Body of pancreas (tissue), 4 donors: Measurements from ENCODE around the gene ADCY1. TPM values are rescaled to one million over a fixed set of nuclear protein-coding genes. Genes with fewer than 3 reads are reported as not detected.
A peak's percentile ranks its signal among the peaks of the same experiment; 100 is the strongest.

ENCODE experiments used
- ATAC-seq: fragments of 150-250 bp; one replicate; pipeline ENCODE4 v1.9.1; 2016
- DNase-seq, 4 donors: peaks; one replicate each; pipeline ENCODE4 v3.0.0-alpha.2; 2019
- H3K27ac ChIP-seq, 4 donors: fragments of 200-600 bp; sonication (generic); 1 replicate in 3 of 4; 2 replicates in 1 of 4; pipeline versions ENCODE4 v1.5.1 to v1.6.1; 2016 to 2019; ENCODE audit warnings: mild to moderate bottlenecking in 1 of 4, mixed read lengths in 1 of 4, moderate library complexity in 1 of 4
- H3K27me3 ChIP-seq, 2 donors: fragments of 200-600 bp; sonication (generic); one replicate each; pipeline ENCODE4 v1.6.0; 2016; ENCODE audit warnings: mild to moderate bottlenecking in 1 of 2
- H3K36me3 ChIP-seq, 2 donors: fragments of 200-600 bp; sonication (generic); replicated peaks in 1 of 2; 2 replicates each; pipeline ENCODE4 v1.5.1; 2016; ENCODE audit warnings: low read depth in 2 of 2; ENCODE audit not compliant: insufficient read depth in 1 of 2
- H3K4me1 ChIP-seq: fragments of 200-600 bp; sonication (generic); one replicate; pipeline ENCODE4 v1.6.0; 2016
- H3K4me3 ChIP-seq, 2 donors: fragments of 200-600 bp; sonication (generic); 1 replicate in 1 of 2; 2 replicates in 1 of 2; pipeline ENCODE4 v1.5.1; 2016 to 2019
- H3K9me3 ChIP-seq, 3 donors: fragments of 200-600 bp; sonication (generic); 1 replicate in 2 of 3; 2 replicates in 1 of 3; pipeline ENCODE4 v1.5.1; 2016
- POLR2A ChIP-seq, 3 donors: fragments of 450-650 bp; IDR thresholded peaks; one replicate each; pipeline ENCODE4 v1.6.1; 2016; ENCODE audit warnings: antibody characterized with exemption in 3 of 3, mild to moderate bottlenecking in 2 of 3
- WGBS, 2 donors: methylation state at CpG; one replicate each; pipeline ENCODE4 v1.1.5; 2017; 5-methylcytosine and 5-hydroxymethylcytosine counted together
- intact Hi-C: fragments of 100-400 bp; cut with DNase I; formaldehyde crosslinking; loops from one replicate; pipeline ENCODE4 v1.15.1; 2023
- total RNA-seq, 2 donors: library from RNA; depleted of rRNA; stranded (reverse); fragments of >200 nt; gene quantifications; one replicate each; pipeline ENCODE4 v1.1.0, GENCODE V29; 2016
- TF ChIP-seq, protein P1 (sequence below), 7 experiments: fragments of 450-650 bp in 4 of 7; fragments of 200-600 bp in 3 of 7; sonication (generic) in 3 of 7; IDR thresholded peaks; one replicate each; pipeline ENCODE4 v1.5.1; 2016 to 2019; ENCODE audit warnings: antibody characterized with exemption in 7 of 7

ADCY1 gene
- total RNA-seq, 2 donors from 2014 or later, result 6.2 to 7.6 TPM

DNA sequence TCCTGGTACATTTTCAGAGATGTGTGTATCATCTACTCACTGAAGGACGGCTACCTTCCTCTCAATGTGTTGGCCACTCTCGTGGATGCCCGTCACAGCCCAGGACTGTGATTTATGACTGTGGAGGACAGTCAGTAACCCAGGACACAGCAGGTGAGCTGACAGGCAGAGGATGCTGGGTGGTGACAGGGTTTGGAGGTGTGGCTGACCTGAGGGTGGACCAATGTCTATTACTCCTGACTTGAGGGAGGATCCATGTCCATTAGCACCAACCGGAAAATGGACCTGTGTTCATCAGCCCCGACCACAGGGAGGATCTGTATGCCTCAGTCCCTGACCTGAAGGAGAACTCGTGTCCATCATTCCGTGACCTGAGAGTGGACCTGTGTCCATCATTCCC, 96.1 kb downstream of the ADCY1 start:
- Histone ChIP-seq H3K9me3 (no peaks in the 10 kb centered on the region), H3K27ac (no peak overlapping the region), H3K27me3 (no peaks in the 10 kb centered on the region), H3K36me3 (no peaks in the 10 kb centered on the region), H3K4me3 (no peak overlapping the region), H3K4me1 (no peaks in the 10 kb centered on the region)
- ATAC-seq (no peak), DNase-seq (peak in 1 of 4 donors; percentile 5)
- TF ChIP-seq, protein P1, sequence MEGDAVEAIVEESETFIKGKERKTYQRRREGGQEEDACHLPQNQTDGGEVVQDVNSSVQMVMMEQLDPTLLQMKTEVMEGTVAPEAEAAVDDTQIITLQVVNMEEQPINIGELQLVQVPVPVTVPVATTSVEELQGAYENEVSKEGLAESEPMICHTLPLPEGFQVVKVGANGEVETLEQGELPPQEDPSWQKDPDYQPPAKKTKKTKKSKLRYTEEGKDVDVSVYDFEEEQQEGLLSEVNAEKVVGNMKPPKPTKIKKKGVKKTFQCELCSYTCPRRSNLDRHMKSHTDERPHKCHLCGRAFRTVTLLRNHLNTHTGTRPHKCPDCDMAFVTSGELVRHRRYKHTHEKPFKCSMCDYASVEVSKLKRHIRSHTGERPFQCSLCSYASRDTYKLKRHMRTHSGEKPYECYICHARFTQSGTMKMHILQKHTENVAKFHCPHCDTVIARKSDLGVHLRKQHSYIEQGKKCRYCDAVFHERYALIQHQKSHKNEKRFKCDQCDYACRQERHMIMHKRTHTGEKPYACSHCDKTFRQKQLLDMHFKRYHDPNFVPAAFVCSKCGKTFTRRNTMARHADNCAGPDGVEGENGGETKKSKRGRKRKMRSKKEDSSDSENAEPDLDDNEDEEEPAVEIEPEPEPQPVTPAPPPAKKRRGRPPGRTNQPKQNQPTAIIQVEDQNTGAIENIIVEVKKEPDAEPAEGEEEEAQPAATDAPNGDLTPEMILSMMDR (IDR thresholded peaks at IDR 0.05), result no peak
- TF ChIP-seq POLR2A (IDR thresholded peaks at IDR 0.05), result no peak
- intact Hi-C loops, result no loop called here
- 67 to 79% methylated on average over 7 of the region's 7 CpGs for WGBS, 2 donors

DNA sequence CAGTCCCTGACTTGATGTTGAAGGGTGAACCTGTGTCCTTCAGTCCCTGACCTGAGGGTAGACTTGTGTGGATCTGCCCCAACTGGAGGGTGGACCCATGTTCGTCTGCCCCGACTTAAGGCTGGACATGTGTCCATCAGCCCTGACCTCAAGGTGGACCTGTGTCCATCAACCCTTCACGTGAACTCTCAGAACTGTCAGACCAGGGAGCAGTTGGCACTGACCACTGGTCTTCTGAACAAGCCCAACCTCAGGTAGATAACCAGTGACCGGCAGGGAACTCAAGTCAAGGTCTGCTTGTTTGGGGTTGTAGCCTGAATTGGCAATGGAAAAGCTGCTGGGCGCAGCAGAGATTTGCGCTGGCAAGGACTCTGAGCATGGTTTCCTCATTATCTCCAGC, 96.5 kb downstream of the ADCY1 start:
- no peak overlapping the region for H3K27ac ChIP-seq
- peak in 1 of 4 donors; percentile 8 for DNase-seq
- H3K27me3 ChIP-seq, result no peaks in the 10 kb centered on the region

DNA sequence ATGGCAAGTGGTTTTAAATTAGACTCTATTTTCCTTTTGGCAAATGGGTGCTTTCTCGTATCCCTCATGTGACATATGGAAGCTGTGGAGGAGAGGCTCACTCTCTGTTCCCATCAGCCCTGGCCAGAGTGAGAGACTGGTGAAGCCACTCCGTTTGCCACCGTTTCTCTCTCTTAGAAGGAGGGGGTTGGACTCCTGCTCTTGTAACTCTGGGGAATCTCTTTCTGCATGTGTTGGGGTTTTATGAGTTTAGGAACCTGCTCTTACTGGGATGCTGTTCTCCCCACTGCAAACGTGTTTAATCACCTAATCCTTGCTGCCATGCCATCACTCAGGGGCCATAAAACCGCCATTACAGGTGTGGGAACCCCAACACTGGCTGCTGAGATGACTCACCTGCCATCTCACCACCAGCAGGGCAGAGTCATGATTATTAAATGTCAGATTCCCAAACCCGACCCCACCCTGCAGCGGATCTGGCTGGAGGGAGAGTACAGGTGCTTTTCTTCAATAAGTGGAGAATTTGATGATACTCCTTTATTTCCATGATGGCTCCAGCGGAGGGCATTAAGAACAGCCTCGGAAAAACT, 103.2 kb downstream of the ADCY1 start:
- DNase-seq (peak in 1 of 4 donors; percentile 4), ATAC-seq (no peak)
- intact Hi-C loops, result no loop called here
- WGBS, 2 donors, result 81 to 87% methylated on average over 9 of the region's 9 CpGs
- no peak overlapping the region for H3K27ac ChIP-seq
- TF ChIP-seq POLR2A (IDR thresholded peaks at IDR 0.05), result no peak
- TF ChIP-seq, protein P1 (IDR thresholded peaks at IDR 0.05), result no peak
- no peak overlapping the region for H3K4me3 ChIP-seq
- no peaks in the 10 kb centered on the region for H3K9me3 ChIP-seq
- no peaks in the 10 kb centered on the region for H3K27me3 ChIP-seq
- H3K36me3 ChIP-seq, result no peaks in the 10 kb centered on the region
- H3K4me1 ChIP-seq, result no peaks in the 10 kb centered on the region

More for the DNA sequence above, 96.5 kb downstream of the ADCY1 start:
- Histone ChIP-seq H3K4me1 (no peaks in the 10 kb centered on the region), H3K36me3 (no peaks in the 10 kb centered on the region), H3K4me3 (no peak overlapping the region), H3K9me3 (no peaks in the 10 kb centered on the region)
- TF ChIP-seq, protein P1 (IDR thresholded peaks at IDR 0.05), result no peak
- TF ChIP-seq POLR2A (IDR thresholded peaks at IDR 0.05), result no peak
- intact Hi-C loops, result no loop called here
- ATAC-seq, result no peak
- WGBS, 2 donors, result 85 to 91% methylated on average over 5 to 6 of the region's 6 CpGs

DNA sequence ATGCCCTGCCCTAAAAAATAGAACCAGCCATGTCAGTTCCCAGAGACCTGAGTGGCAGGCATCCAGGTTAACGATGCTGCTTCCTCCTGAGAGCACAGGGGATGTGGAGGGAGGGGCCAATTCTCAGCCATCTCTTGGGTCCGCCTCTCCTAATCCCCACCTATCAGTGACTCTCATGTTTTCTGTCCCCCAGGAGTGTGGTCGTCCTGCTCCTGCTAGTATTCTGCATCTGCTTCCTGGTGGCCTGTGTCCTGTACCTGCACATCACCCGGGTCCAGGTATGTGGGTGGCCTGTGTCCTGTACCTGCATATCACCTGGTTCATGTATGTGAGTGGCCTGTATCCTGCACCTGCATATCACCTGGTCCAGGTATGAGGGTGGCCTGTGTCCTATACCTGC, 105.3 kb downstream of the ADCY1 start:
- DNase-seq (peak in 1 of 4 donors; percentile 5), ATAC-seq (no peak)
- Histone ChIP-seq H3K4me3 (no peak overlapping the region), H3K9me3 (no peaks in the 10 kb centered on the region), H3K27me3 (no peaks in the 10 kb centered on the region), H3K27ac (no peak overlapping the region), H3K36me3 (no peaks in the 10 kb centered on the region), H3K4me1 (no peaks in the 10 kb centered on the region)
- 86 to 90% methylated on average over 2 to 4 of the region's 4 CpGs for WGBS, 2 donors
- intact Hi-C loops, result no loop called here
- TF ChIP-seq POLR2A (IDR thresholded peaks at IDR 0.05), result no peak
- TF ChIP-seq, protein P1 (IDR thresholded peaks at IDR 0.05), result no peak

DNA sequence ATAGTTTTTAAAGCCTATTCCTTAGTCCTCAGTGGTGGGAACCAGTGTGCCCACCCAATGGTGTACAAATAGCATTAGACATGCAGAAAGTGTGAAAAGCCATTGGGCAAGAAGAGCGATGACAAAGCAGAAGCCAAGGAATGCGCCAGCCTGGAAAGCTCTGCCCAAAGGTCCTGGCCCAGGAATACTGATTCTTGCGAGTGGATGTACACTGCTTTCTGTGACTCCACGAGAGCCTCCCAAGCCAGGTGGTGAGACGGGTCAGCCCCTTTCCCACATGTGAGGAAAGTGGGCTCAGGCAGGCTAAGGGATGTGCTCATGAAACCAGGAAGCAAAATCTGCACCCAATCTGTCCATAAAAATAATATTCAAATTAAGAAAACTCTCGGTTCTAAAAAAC, 106.6 kb downstream of the ADCY1 start:
- ATAC-seq, result no peak
- TF ChIP-seq, protein P1 (IDR thresholded peaks at IDR 0.05), result no peak
- no peak for TF ChIP-seq POLR2A (IDR thresholded peaks at IDR 0.05)
- 88 to 95% methylated on average over 6 of the region's 6 CpGs for WGBS, 2 donors

More for the DNA sequence above, 106.6 kb downstream of the ADCY1 start:
- Histone ChIP-seq H3K9me3 (no peaks in the 10 kb centered on the region), H3K27ac (no peak overlapping the region), H3K4me3 (no peak overlapping the region), H3K27me3 (no peaks in the 10 kb centered on the region), H3K4me1 (no peaks in the 10 kb centered on the region), H3K36me3 (no peaks in the 10 kb centered on the region)
- DNase-seq, result no peak
- intact Hi-C loops, result no loop called here
